ENCODE measurements around the gene ZNF431.

- TF ChIP-seq CTCF (IDR thresholded peaks at IDR 0.05) (no peak), POLR2A (IDR thresholded peaks at IDR 0.05) (no peak)
Measured at GRCh38 chr19:21127001-21127400, 14.8 kb upstream of the ZNF431 start.

Data from heart left ventricle (tissue), 13 donors.